GM21786 (cell line): ENCODE data around the gene COL18A1.
"Not testable (repeated sequence)": the region's sequence is repeated elsewhere in the genome, so short reads cannot be mapped to it uniquely, and the experiment has no call there.

ENCODE experiments used
- ATAC-seq: cut with Tn5 transposase; IDR thresholded peaks from one replicate; pipeline ENCODE4 v1.9.1; 2021; ENCODE audit not compliant: unreplicated experiment

Gene COL18A1

GRCh38 chr21:45502600-45502999, 97.6 kb downstream of the COL18A1 start:
- ATAC-seq: no peak

GRCh38 chr21:45503226-45503625, 98.3 kb downstream of the COL18A1 start:
- ATAC-seq: not testable (repeated sequence)

DNA sequence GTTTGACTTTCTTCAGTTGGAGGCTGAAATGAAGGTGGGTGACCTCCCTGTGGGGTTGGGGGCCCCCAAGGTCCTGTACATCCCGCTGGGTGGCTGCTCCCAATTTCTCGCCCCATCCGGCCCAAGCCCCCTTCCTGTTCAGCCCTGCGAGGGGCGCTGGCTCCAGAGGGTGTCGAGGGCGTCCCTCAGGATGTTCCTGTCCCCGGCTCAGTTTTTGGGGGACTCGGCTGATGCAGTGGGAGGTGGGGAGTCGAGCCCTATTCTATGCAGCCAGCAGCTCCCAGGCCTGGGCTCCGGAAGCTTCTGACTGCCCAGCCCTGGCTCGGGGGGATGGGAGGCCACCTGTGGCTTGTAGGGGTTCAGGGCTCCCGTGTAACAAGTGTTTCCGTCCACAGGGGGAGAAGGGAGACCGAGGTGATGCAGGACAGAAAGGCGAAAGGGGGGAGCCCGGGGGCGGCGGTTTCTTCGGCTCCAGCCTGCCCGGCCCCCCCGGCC, 99.1 kb downstream of the COL18A1 start:
- no peak for ATAC-seq

- ATAC-seq: no peak
Observed at GRCh38 chr21:45504516-45505415, 99.8 kb downstream of the COL18A1 start.

- no peak for ATAC-seq
Observed at GRCh38 chr21:45505416-45506021, 100.6 kb downstream of the COL18A1 start.

DNA sequence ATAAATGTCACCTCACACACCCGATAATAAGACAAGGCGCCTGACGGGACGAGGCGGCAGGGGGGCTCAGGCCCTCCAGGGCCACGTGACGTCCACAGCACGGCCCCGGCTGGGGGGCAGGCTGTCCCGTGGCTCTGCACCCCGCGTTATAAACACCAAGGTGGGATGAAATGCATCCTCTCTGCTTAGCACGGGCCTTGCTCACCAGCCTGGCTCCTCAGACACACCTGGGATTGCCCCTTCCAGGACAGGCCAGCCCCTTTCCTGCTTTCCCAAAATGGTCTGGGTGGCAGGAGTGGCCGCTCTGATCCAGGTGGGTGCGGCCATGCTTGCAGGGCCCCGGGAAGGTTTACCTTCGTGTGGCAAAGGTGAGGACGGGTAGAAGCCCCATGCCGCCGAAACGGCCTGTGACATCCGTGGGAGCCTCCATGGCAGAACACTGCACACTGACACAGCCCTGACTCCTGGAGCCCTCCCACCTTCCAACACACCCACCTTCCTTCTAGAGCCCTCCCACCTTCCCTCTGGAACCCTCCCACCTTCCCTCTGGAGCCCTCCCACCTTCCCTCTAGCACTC, 101.4 kb downstream of the COL18A1 start:
- no peak for ATAC-seq

GRCh38 chr21:45506836-45507522, 102.0 kb downstream of the COL18A1 start:
- no peak for ATAC-seq

- ATAC-seq: no peak
Observed at GRCh38 chr21:45507523-45507875, 102.5 kb downstream of the COL18A1 start.

DNA sequence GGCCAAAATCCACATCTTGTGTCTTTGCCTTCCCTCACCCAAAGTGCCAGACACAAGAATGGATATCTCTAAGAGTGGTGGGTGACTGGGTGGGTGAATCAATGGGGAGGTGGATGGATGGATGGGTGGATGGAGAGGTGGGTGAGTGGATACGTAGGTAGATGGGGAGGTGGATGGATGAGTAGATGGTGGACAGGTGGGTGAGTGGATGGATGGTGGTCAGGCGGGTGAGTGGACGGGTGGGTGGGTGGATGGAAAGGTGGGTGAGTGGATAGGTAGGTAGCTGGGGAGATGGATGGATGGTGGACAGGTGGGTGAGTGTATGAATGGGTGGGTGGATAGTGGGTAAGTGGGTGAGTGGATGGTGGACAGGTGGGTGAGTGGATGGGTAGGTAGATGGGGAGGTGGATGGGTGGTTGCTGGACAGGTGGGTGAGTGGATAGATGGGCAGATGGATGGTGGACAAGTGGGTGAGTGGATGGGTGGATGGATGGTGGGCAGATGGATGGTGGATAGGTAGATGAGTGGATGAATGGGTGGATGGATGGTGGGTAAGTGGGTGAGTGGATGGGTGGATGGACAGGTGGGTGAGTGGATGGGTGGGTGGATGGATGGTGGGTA, 103.0 kb downstream of the COL18A1 start:
- ATAC-seq: no peak

- no peak for ATAC-seq
Observed at GRCh38 chr21:45508607-45509565, 103.9 kb downstream of the COL18A1 start.

GRCh38 chr21:45509566-45510465, 104.9 kb downstream of the COL18A1 start:
- no peak for ATAC-seq

DNA sequence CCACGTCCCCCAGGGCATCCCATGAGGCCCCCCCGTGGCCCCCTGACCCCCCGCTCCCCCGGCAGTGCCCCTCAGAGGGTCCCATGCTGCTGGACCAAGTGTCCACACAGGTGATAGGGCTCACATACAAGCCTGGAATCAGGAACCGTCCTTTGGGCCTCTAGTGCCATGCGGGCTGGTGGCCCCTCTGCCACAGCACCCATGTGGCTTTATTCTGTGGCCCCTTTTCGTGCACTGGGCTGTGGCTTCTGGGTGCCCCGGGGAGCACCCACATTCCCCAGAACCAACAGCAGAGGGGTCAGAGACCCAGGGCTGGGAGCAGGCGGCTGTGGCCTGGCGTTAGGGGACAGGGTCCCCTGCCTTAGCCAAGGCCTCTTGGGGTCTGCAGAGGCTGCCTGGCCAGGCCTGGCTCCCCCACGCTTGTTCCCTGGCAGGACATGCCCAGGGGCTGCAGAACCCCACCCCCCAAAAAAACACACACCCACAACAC, 105.5 kb downstream of the COL18A1 start:
- ATAC-seq: no peak

DNA sequence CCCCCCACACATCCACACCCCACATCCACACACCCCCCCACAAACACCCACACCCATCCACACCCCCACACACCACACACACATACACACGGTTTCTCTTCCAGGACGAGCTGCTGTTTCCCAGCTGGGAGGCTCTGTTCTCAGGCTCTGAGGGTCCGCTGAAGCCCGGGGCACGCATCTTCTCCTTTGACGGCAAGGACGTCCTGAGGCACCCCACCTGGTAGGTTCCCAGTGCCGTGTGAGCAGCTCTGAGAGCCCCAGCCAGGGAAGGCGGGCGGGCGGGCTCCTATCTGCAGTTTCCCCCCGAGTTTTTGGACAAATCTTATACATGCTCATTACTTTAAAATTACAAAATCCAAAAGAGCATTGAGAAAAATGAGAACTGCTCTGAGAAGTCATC, 106.0 kb downstream of the COL18A1 start:
- ATAC-seq: no peak

GRCh38 chr21:45511661-45512431, 106.9 kb downstream of the COL18A1 start:
- no peak for ATAC-seq

DNA sequence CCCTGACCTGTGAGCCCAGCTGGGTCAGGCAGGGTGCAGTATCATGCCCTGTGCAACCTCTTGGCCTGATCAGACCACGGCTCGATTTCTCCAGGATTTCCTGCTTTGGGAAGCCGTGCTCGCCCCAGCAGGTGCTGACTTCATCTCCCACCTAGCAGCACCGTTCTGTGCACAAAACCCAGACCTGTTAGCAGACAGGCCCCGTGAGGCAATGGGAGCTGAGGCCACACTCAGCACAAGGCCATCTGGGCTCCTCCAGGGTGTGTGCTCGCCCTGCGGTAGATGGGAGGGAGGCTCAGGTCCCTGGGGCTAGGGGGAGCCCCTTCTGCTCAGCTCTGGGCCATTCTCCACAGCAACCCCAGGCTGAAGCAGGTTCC, 107.6 kb downstream of the COL18A1 start:
- no peak for ATAC-seq

DNA sequence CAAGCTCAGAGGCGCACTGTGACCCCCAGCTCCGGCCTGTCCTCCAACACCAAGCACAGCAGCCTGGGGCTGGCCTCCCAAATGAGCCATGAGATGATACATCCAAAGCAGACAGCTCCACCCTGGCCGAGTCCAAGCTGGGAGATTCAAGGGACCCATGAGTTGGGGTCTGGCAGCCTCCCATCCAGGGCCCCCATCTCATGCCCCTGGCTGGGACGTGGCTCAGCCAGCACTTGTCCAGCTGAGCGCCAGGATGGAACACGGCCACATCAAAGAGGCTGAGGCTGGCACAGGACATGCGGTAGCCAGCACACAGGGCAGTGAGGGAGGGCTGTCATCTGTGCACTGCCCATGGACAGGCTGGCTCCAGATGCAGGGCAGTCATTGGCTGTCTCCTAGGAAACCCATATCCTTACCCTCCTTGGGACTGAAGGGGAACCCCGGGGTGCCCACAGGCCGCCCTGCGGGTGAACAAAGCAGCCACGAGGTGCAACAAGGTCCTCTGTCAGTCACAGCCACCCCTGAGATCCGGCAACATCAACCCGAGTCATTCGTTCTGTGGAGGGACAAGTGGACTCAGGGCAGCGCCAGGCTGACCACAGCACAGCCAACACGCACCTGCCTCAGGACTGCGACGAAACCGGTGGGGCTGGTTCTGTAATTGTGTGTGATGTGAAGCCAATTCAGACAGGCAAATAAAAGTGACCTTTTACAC, 108.2 kb downstream of the COL18A1 start:
- ATAC-seq: no peak

GRCh38 chr21:45513741-45514310, 108.9 kb downstream of the COL18A1 start:
- ATAC-seq: no peak
